Smooth muscle cell (in vitro differentiated cells): Measurements from ENCODE around the gene SELPLG. TPM values are rescaled to one million over a fixed set of nuclear protein-coding genes. Genes with fewer than 3 reads are reported as not detected.

Experiments used
- DNase-seq: peaks from one replicate; lab custom pipeline; 2025; ENCODE audit not compliant: unreplicated experiment; lab: John Stamatoyannopoulos, UW
- H2AFZ ChIP-seq: fragments of 200-600 bp; sonication (generic); 2 replicates; pipeline ENCODE4 v1.6.0; 2016; ENCODE audit warnings: antibody characterized with exemption, low read depth, mild to moderate bottlenecking
- H3F3A ChIP-seq: fragments of 200-600 bp; sonication (generic); 2 replicates; pipeline ENCODE4 v1.6.0; 2017; ENCODE audit warnings: antibody characterized with exemption, low read depth
- H3K27ac ChIP-seq: fragments of 200-600 bp; sonication (generic); 2 replicates; pipeline ENCODE4 v1.5.1; 2016; ENCODE audit warnings: low read depth, mild to moderate bottlenecking
- H3K27me3 ChIP-seq: fragments of 200-600 bp; sonication (generic); 2 replicates; pipeline ENCODE4 v1.6.1; 2016; ENCODE audit warnings: low read depth, mild to moderate bottlenecking
- H3K36me3 ChIP-seq: fragments of 200-600 bp; sonication (generic); 2 replicates; pipeline ENCODE4 v1.5.1; 2016; ENCODE audit warnings: low read depth
- H3K4me1 ChIP-seq: fragments of 200-600 bp; sonication (generic); 2 replicates; pipeline ENCODE4 v1.5.1; 2016; ENCODE audit warnings: low read depth
- H3K4me2 ChIP-seq: fragments of 200-600 bp; sonication (generic); 2 replicates; pipeline ENCODE4 v1.6.0; 2016; ENCODE audit warnings: mild to moderate bottlenecking
- H3K4me3 ChIP-seq: fragments of 200-600 bp; sonication (generic); 2 replicates; pipeline ENCODE4 v1.5.1; 2016; ENCODE audit warnings: mild to moderate bottlenecking
- H3K79me2 ChIP-seq: fragments of 200-600 bp; sonication (generic); 2 replicates; pipeline ENCODE4 v1.6.0; 2016; ENCODE audit warnings: low read depth, mild to moderate bottlenecking
- H3K9ac ChIP-seq: fragments of 200-600 bp; sonication (generic); 2 replicates; pipeline ENCODE4 v1.6.0; 2016; ENCODE audit warnings: low read depth
- H3K9me3 ChIP-seq: fragments of 200-600 bp; sonication (generic); replicated peaks from 2 replicates; pipeline ENCODE4 v1.5.1; 2016; ENCODE audit warnings: low read depth
- H4K20me1 ChIP-seq: fragments of 200-600 bp; sonication (generic); 2 replicates; pipeline ENCODE4 v1.6.0; 2016; ENCODE audit warnings: low read depth
- CTCF ChIP-seq: fragments of 200-600 bp; sonication (generic); IDR thresholded peaks from 2 replicates; pipeline ENCODE4 v1.5.1; 2017; ENCODE audit warnings: borderline replicate concordance, mild to moderate bottlenecking, antibody characterized with exemption; ENCODE audit not compliant: insufficient read depth, poor library complexity, severe bottlenecking
- WGBS: methylation state at CpG from one replicate; pipeline ENCODE4 v1.1.7; 2016; ENCODE audit warnings: low lambda C conversion rate; 5-methylcytosine and 5-hydroxymethylcytosine counted together
- polyA plus RNA-seq: library from polyadenylated mRNA; unstranded; fragments of >200 nt; fragmentation: Nextera tagmentation; extraction: Ambion mirVana; gene quantifications from 2 replicates; pipeline ENCODE4 v1.2.1, GENCODE V29; 2016
- total RNA-seq: library from RNA; depleted of rRNA; stranded (reverse); fragments of >200 nt; gene quantifications from 2 replicates; pipeline ENCODE4 v1.2.3, GENCODE V29; 2014

Gene SELPLG
- total and polyA plus RNA-seq, 2 experiments from 2014 or later = 0.09 to 2.0 TPM

DNA sequence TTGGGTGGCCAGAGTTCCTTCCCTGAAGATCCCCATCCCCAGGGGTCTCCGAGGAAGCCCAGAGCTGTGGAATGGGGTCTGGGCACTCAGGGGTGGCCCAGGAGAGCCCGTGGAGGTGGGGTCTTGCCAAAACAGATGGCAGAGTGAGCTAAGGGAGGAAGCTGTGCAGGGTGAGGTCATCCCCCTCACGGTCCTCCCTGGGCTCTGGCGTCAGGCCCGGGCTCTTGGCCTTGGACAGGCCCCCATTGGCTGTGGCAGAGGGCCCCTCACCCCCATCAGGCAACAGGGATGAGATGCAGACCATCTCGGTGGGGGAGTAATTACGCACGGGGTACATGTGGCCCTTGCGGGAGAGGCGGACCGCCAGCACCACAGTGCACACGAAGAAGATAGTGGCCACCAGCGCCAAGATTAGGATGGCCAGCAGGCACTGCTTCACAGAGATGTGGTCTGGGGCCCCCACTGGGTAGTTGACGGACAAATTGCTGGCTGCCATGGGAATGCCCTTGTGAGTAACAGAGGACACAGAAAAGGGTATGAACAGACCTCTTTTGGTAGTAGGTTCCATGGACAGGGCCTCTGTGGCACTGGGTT is 10.7 kb downstream of the SELPLG start:
- no peak for DNase-seq
- Histone ChIP-seq H2AFZ (no peak overlapping the region), H4K20me1 (no peaks in the 10 kb centered on the region), H3K4me2 (no peak overlapping the region), H3K9me3 (no peaks in the 10 kb centered on the region), H3K9ac (no peak overlapping the region), H3K27me3 (no peaks in the 10 kb centered on the region), H3K36me3 (no peaks in the 10 kb centered on the region), H3K4me3 (no peak overlapping the region), H3K27ac (no peak overlapping the region), H3K4me1 (peaks cover 5% of the 10 kb centered on the region), H3F3A (peaks cover 6% of the 10 kb centered on the region), H3K79me2 (no peaks in the 10 kb centered on the region)
- 96% methylated on average over 14 of the region's 14 CpGs for WGBS
- no peak for TF ChIP-seq CTCF

DNA sequence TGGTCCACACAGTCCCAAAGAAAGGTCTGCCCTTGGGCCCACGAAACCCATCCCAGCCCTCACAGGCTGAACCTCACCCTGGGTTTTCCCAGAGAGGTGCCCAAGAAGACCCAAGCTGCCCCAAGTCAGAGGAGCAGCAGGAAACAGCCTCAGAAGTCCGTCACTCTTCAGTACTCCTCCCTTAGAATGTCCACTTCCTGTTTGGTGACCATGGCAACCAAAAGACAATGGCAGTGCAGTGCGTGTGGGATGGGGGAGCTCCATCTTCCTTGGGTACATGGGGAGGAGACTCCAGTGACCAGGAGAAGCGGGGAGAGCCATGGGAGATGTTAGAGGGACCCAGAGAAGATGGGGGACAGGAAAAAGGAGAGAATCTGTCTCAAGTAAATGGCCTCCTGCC is 11.3 kb downstream of the SELPLG start:
- Histone ChIP-seq H4K20me1 (no peaks in the 10 kb centered on the region), H3K79me2 (no peaks in the 10 kb centered on the region), H3K27me3 (no peaks in the 10 kb centered on the region), H2AFZ (no peak overlapping the region), H3K36me3 (no peaks in the 10 kb centered on the region), H3K9ac (no peak overlapping the region), H3K4me2 (no peak overlapping the region), H3K9me3 (no peaks in the 10 kb centered on the region), H3K4me1 (peaks cover 5% of the 10 kb centered on the region), H3F3A (peaks cover 6% of the 10 kb centered on the region), H3K27ac (no peak overlapping the region), H3K4me3 (no peak overlapping the region)
- WGBS = 75% methylated on average over 4 of the region's 4 CpGs
- DNase-seq = no peak
- no peak for TF ChIP-seq CTCF

- Histone ChIP-seq H3K36me3 (no peaks in the 10 kb centered on the region), H3K4me3 (no peak overlapping the region), H4K20me1 (no peaks in the 10 kb centered on the region), H3K27ac (no peak overlapping the region), H3K4me1 (peaks cover 5% of the 10 kb centered on the region), H2AFZ (no peak overlapping the region), H3K9ac (no peak overlapping the region), H3K4me2 (no peak overlapping the region), H3K27me3 (no peaks in the 10 kb centered on the region), H3F3A (peaks cover 6% of the 10 kb centered on the region), H3K79me2 (no peaks in the 10 kb centered on the region), H3K9me3 (no peaks in the 10 kb centered on the region)
- DNase-seq = no peak
- no peak for TF ChIP-seq CTCF
- 82% methylated on average over 3 of the region's 3 CpGs for WGBS
Measured at GRCh38 chr12:108621161-108621560, 12.5 kb downstream of the SELPLG start.

GRCh38 chr12:108620236-108620879 is 13.3 kb downstream of the SELPLG start:
- 86% methylated on average over 10 of the region's 10 CpGs for WGBS
- DNase-seq = no peak
- no peaks in the 10 kb centered on the region for H3K36me3 ChIP-seq

More at GRCh38 chr12:108620236-108620879, 13.3 kb downstream of the SELPLG start:
- H3F3A ChIP-seq = peaks cover 6% of the 10 kb centered on the region
- H3K4me2 ChIP-seq = no peak overlapping the region
- peak overlapping the region; percentile 35 for H3K27ac ChIP-seq
- H4K20me1 ChIP-seq = no peaks in the 10 kb centered on the region
- peaks cover 5% of the 10 kb centered on the region for H3K4me1 ChIP-seq
- H3K9ac ChIP-seq = no peak overlapping the region
- peak overlapping the region; percentile 33 for H2AFZ ChIP-seq
- H3K79me2 ChIP-seq = no peaks in the 10 kb centered on the region
- no peak for TF ChIP-seq CTCF
- no peak overlapping the region for H3K4me3 ChIP-seq
- H3K9me3 ChIP-seq = no peaks in the 10 kb centered on the region
- H3K27me3 ChIP-seq = no peaks in the 10 kb centered on the region
